Astrocyte of the hippocampus (primary cell): ENCODE results near the gene UBXN11.

Experiments
- DNase-seq: peaks from one replicate; pipeline ENCODE4 v3.0.0; 2011; ENCODE audit warnings: low read depth, low spot score

The UBXN11 gene, protein sequence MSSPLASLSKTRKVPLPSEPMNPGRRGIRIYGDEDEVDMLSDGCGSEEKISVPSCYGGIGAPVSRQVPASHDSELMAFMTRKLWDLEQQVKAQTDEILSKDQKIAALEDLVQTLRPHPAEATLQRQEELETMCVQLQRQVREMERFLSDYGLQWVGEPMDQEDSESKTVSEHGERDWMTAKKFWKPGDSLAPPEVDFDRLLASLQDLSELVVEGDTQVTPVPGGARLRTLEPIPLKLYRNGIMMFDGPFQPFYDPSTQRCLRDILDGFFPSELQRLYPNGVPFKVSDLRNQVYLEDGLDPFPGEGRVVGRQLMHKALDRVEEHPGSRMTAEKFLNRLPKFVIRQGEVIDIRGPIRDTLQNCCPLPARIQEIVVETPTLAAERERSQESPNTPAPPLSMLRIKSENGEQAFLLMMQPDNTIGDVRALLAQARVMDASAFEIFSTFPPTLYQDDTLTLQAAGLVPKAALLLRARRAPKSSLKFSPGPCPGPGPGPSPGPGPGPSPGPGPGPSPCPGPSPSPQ

DNA sequence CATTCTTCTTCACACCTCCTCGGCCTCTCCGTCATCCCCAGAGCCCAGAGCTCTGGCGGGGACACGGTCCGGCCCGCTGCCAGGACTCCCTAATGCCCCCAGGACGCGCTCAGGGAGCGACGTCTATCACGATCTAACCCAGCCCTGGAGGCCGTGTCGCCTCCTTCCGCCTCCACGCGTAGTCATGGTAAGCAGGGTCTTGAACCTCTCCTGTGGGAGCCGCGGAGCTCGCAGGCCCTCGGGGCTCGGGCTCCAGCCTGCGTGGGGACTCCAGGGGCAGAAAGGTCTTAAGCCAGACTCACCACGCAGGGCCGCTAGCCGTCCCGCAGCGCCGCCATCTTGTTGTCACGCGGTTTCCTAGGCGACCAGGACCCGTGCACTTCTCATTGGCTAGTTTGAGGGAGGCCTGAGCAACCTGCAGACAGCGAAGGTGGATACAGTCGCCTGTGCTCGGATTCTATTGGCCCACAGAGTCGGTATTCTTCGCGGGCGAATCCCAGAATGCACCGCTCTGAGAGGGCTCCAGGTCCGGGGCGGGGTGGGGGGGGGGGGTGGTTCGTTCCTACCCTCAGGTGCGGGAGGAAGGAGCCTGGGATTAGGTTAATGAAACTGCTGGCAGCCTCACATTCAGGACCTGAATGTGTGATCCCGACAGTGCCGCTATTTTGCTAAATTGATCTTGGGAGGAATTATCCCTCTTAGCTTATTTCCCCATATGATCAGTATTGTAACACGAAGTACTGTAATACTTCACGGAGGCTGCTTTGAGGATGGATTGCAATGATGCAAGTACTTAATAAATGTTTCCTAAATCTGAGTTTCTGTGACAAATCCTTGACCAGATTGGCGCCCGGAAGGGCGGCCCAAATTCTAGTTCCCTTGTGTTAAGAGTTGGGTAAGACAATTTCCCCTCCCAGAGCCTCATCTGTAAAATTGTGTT is at the start of gene UBXN11:
Gene UBXN11 (minus strand): TSS at position 347 of the 940 bp plus-strand sequence. CDS start 3,753 bp downstream, outside the sequence.
- peak; percentile 98 for DNase-seq

DNA sequence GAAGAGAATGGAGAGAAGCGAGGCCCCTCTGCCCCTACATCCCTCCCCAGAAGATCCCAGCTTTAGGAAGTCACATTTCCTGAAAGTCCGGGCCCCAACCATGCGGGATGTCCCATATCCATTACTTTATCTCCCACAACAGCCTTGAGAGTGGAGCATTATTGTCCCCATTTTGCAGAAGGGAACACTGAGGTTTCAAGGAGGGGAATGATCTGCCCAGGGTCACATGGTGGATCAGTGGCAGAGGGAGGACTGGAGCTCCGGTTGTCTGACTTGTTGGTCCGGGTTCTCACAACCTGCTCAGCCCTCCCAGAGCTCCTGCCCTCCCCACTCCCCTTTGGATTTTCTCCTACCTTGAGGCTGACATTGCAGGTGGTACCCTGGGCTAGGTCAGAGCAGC is 49.7 kb upstream of the UBXN11 start:
- no peak for DNase-seq

DNA sequence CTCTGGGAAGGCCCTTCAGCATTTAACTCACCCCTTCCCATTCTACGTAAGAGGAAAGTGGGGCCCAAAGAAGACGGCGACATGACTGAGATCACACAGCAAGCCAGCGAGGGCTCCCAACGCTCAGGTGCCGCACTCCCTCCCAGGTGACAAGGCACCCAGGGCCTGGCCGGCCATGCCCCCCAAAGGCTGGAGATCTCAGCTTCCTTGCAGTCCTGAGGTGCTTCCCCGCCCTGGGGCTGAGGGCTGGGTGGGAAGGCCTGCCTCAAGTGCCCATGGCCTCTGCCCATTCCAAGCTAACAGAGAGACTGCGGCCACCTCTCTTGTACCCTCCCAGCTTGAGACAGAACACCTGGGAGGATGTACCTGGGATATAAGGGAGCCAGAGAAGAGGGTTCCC is 48.5 kb upstream of the UBXN11 start:
- no peak for DNase-seq

DNA sequence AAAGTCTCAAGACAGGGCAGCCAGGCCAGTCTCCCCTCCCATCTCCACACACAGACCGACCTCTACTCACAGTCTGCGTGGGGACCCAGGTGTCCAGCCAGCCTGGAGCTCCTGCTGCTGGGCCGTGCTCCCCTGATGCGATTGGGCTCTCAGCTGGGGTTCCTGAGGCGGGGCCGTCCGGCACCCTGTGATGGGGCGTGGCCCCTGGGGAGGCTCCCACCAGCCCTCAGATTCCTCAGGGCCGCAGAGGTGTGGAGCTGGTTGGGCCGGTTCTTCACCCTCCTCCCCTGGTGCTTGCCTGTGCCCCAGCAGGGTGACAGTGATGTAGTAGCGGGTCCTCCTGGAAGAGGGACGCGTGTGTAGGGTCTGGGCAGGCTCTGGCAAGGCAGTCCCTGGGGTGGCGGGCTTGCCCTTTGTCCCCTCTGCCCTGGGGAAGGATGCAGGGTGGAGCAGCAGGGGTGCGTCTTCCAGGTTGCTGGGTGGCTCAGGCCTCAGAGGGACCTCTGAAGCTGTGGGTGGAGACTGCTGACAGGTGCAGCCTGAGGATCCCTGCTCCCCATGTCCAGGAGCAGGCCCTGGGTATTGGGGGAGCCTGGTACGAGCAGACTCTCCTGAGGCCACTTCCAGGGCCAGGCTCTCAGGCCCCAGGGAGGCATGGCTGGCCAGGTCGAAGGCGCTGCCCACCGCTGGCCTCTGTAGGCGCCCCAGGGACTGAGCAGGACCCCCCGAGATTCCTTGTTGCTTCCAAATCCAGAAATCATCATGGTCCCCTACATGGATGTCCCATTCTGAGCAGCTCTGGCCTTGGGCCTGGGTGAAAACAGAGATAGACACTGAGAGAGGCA is 47.8 kb upstream of the UBXN11 start, which contains the start of gene CRYBG2:
Gene CRYBG2 (minus strand): TSS at position 155 of the 845 bp plus-strand sequence. CDS start 7,473 bp downstream, outside the sequence.
- DNase-seq: no peak

DNA sequence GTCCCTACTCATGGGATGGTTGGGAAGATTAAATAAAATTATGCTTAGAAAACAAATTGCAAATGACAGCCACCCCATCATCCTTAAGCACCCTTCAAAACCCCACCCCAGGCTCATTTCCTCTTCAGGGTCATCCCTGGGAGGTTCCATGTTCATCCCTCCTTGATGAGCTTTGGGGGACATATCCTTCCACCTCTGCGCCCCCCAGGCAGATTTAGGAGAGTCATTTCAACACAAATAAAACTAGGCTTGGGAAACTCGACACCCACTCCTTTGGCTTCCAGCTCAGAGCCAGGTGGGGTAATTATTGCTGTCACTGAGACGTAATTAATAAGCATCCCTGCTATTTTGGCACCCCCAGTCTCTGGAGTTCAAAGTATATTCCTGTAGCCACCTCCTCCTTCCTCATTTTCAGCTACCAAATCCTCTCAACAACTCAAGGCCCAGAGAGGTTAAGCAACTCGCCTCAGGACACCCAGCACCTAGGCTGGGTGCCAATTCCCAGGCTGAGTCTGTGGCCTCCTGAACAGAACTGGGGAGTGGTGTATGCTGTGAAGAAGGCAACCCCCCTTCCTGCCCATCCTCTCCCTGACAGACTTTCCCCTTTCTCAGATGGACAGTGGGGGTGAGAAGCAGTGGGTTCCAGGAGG is 46.9 kb upstream of the UBXN11 start:
- DNase-seq: no peak

DNA sequence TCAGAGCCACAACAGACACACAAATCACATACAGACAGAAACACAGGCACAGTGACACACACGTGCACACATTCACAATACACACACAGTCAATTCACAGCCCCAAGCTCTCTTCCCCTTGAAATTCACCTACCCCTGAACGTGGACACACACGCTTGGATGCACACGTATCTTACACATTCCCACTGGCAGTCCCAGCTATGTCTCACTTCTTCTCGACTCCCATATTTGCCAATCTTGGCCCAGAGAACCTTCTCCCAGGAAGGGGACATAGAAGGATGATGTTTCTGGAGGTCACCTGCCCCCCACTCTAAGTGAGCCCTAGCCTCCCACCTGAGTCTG is 45.9 kb upstream of the UBXN11 start:
- DNase-seq: peak; percentile 22

DNA sequence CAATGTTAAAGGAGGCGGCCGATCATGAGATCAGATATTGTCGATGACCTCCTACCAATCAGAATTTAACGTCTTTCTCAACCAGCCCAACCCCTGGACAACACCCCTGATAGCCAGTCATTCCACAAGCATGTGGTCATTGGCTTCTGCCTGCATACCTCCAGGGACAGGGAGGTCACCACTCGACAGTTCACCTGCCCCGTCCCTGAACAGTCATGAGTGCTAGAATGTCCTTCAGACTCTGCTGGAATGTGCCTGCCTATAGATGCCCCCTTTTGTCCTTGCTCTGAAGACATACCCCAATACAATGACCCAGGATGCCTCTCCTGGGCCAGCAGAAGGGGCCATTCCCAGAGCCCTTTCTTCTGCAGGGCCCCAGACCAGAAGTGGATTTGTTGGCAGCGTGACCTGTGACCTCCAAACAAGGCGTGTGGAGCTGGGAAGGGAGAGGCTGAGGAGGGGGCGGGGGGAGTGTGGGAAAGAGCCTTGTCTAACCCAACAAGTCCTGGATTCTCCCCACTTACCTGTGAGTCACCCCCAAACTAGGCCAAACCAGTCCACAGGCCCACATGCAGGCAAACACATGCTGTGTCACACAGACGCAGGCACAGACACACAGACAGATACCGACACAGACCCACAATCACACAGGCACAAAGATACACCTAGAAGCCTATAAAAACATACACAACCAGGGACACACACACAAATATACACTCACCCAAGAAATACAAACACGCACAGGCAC is 45.3 kb upstream of the UBXN11 start:
- DNase-seq: peak; percentile 46

DNA sequence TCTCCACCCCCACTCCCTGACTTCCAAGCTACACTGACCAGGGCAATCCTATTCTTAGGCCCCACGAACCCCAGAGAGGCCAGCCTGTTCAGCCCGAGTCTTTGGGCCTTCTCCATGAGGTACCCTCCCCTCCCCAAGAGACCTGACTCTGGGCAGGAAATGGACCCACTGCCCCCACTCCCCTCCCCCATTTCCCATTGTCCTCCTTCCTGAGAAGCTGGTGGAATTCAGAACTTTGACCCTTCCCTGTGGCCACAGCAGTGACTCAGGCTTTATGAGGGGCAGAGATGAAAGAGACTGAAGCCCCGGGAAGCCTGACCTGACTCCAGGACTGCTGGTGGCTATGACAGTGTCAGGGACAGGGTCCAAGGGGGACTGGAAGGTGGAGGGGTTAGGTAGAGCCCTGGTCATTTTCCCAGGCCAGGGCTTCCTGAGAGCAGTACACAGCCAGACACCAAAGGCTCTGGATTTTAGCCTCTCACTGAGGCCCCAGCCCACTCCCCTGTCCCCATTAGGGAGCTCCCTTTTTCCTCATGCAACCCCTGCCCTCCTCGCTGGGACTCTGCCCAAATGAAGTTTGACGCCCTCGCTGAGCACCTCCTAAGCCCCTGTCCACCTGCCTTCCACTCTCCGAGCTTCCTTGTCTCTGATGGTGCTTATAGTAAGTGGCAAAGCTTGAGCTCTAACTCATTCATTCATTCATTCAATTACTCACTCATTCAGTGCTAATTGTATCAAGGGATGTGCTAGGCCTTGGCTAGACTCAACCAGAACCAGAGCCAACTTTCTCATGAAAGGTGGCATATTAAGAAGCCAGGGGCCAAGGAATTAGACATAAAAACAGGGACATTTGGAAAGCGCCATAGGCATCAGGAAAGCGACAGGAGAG is 44.5 kb upstream of the UBXN11 start:
- peak; percentile 29 for DNase-seq

DNA sequence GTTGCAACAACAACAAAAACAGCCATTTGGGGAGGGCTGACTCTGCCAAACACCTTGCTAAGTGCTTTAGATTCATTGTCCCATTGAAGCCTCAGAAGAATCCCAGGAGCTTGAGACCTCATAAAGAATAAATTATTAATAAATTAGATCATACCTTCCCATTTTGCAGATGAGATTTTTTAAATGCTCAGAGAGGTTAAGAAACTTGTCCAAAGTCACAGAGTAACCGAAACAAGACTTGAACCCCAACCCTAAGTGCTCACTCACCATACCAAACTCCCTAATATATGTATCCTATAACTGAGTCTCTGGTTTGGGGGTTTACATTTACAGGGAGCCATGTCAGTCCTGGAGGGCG is 43.9 kb upstream of the UBXN11 start:
- no peak for DNase-seq

DNA sequence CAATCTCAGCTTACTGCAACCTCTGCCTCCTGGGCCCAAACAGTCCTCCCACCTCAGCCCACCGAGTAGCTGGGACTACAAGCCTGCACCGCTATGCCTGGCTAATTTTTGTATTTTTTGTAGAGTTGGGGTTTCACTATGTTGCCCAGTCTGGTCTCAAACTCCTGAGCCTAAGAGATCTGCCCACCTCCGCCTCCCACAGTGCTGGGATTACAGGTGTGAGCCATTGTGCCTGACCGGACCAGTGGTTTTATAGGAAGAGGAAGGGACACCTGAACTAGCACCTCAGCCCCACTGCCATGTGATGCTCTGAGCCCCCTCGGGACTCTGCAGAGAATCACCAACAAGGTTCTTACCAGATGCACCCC is 43.4 kb upstream of the UBXN11 start:
- DNase-seq: no peak

DNA sequence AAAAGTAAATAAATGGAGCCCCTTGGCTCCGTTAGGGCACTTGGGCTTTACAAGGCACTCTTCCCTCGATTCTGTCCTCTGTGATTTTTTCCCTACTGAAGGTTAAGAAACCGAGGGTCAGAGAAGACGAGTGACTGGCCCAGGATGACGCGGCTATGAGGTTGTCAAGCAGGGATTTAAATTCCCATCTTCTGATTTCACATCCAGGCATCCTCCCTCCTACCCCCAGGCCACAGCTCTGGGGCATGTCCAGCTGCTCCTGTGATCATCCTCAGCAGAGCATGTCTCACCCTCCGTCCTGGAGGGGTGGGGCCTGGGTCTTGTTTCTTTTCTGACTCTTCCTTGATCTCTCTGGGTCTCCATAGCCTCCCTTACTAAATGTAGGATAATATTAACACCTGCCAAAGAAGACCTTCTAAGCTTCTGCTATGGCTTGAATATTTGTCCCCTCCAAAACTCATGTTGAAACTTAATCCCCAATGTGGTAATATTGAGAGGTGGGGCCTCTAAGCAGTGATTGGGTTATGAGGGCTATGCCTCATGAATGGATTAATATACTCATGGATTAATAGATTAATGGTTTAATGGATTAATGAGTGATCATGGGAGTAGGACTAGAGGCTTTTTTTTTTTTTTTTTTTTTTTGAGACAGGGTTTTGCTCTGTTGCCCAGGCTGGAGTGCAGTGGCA is 42.9 kb upstream of the UBXN11 start:
- peak; percentile 33 for DNase-seq

DNA sequence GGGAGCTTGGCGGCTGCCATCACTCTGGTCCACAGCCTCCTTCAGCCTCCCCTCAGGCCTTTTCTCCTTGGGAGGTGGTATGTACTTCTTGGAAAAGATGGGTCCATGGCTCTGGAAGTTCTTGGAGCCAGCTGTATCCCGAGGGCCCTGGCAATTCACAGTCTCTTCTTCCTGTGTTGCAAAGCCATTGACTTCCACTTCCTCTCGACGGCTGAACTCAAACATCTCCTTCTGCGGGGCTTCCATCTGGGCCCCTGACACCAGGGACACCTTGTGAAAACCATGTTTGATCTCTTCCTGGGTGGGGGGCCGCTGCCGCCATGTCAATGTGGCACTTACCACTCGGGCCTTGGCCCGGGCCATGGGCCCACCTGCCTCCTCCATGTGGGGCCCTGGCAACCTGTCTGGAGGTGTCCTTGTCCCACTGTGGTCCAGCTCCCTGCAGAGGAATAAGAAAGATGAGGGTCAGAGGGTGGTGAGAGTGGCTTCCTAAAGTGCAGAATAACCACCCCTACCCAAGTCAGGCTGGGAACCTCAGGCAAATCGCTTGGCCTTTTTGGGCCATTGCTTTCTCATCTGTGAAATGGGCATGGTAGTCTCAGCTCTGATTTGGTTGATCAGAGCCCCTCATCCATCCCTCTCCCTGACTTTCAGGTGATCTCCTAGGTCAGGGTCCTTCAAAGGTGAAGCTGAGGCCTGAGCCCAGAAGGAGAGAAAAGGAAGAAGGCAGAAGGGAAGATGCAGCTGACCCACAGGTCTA is 40.0 kb upstream of the UBXN11 start:
- no peak for DNase-seq

DNA sequence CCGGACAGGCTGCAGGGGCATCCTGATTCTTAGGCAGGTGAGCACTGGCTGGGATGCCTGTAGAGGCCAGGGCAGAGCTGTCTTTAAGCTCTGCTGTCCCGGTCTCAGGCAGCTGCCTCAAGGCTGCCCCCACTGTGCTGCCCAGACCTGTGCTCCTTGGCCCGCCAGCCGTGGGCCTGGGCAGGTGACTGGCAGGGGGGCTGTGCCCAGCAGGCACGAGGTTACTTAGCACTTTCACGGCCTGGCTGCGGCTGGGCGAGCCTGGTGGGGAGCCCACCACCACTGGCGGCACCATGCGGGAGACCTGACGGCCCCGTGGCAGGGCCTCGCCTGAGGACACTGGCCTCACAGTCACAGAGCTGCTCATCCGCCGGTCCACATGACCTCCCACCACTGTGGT is 39.3 kb upstream of the UBXN11 start:
- no peak for DNase-seq

DNA sequence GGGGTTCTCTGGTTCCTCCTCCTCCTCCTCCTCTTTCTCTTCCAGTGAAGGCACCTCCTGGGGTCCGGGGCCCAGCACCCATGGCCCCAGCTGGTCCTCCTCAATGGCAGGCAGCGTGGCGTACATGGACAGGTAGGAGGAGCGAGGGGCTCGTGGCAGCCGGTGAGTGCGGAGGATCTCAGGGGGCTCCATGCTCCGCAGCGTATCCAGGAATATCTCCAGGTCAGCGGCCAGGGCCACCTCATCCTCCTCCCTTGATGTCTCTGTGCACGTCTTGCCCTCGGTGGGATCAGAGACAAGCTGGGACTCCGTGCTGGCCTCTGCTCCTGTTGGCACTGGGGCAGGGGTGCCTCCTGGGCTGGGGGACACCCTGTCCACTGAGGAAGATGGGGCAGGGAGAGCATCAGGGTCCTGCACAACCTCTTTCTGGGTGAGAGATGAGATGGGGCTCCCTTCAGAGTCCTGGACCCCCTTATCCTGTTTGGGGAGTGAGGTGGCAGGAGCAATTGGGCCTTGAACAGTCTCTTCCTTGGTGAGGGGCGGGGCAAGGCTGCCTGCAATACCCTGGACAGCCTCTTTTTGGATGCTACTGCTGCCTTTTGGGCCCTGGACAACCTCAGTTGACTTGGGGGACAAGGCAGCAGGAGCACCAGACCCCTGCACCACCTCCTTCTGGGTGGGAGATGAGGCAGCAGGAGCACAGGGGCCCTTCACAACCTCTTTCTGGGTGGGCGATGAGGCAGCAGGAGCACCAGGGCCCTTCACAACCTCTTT is 37.9 kb upstream of the UBXN11 start:
- DNase-seq: no peak

DNA sequence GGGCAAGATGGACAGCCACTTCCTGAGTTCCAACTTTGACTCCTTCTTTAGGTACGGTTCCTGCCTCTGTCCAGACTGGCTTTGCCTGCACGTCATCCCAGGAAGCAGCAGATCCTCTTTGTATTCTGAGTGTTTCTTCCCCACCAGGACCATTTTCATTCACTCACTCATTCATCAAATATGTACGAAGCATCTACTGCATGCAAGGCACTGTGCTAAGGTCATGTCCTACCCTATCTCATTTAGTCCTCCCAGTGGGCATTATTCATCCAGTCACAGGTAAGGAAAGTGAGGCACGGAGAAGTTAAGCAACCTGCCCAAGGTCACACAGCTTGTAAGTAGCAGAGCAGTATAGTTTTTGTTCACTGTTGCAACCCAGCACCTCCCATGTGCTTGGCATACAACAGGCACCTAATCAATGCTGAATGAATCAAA is 33.6 kb upstream of the UBXN11 start:
- no peak for DNase-seq

DNA sequence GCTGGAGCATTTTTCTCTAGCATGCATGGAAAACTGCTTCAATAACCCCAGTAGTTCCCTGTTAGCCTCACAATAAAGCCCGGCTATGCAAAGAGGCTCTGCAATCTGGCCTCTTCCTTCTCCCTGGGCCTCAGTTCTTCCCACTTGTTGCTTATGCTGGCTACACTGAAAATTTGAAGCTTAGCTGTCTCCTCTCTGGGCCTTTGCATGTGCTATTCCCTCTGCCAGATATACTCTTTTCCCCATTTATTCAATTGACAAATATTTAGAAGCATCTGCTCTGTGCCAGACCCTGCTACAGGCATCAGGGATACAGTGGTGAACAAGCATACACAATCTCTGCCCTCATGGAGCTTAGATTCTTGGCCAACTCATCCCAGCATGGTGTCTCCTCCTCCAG is 32.2 kb upstream of the UBXN11 start:
- no peak for DNase-seq

DNA sequence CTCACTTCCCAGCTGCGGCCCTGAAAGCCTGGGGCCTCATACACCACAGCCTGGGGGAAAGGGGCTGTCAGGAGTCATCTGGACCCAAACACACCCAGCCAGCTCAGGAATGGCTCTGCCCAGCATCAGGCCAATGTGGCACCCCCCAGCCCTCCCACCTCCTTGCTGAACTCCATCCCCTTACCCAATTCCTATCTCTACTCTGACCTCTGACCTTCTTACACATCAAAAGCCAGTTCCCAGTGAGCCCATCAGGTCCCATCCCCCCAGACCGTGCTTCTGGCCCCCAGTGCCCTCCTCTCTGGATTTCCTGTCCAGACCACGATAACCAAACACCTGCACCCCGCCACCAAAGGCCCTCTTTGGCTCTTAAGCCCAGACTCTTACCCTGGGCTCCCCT is 31.2 kb upstream of the UBXN11 start:
- DNase-seq: no peak
